Sigmoid colon (tissue), 4 donors: ENCODE measurements around the gene FOXRED1.

Source experiments
- EP300 ChIP-seq, 4 donors: sonication (generic); formaldehyde crosslinking; IDR thresholded peaks; one replicate each; pipeline ENCODE4 v1.6.1; 2017; ENCODE audit warnings: antibody characterized with exemption in 4 of 4
- POLR2A ChIP-seq, 2 donors: fragments of 450-650 bp; IDR thresholded peaks; one replicate each; pipeline ENCODE4 v1.6.1; 2016; ENCODE audit warnings: antibody characterized with exemption in 2 of 2, mild to moderate bottlenecking in 2 of 2, moderate library complexity in 2 of 2
- POLR2AphosphoS5 ChIP-seq, 4 donors: sonication (generic); formaldehyde crosslinking; IDR thresholded peaks; one replicate each; pipeline ENCODE4 v1.6.1; 2017; ENCODE audit warnings: antibody characterized with exemption in 4 of 4
- TF ChIP-seq, protein P1 (sequence below), 4 experiments: fragments of 450-650 bp in 3 of 4; fragments of 200-600 bp in 1 of 4; IDR thresholded peaks; one replicate each; pipeline ENCODE4 v1.5.1; 2016 to 2019; ENCODE audit warnings: antibody characterized with exemption in 4 of 4, mild to moderate bottlenecking in 3 of 4, moderate library complexity in 2 of 4

DNA sequence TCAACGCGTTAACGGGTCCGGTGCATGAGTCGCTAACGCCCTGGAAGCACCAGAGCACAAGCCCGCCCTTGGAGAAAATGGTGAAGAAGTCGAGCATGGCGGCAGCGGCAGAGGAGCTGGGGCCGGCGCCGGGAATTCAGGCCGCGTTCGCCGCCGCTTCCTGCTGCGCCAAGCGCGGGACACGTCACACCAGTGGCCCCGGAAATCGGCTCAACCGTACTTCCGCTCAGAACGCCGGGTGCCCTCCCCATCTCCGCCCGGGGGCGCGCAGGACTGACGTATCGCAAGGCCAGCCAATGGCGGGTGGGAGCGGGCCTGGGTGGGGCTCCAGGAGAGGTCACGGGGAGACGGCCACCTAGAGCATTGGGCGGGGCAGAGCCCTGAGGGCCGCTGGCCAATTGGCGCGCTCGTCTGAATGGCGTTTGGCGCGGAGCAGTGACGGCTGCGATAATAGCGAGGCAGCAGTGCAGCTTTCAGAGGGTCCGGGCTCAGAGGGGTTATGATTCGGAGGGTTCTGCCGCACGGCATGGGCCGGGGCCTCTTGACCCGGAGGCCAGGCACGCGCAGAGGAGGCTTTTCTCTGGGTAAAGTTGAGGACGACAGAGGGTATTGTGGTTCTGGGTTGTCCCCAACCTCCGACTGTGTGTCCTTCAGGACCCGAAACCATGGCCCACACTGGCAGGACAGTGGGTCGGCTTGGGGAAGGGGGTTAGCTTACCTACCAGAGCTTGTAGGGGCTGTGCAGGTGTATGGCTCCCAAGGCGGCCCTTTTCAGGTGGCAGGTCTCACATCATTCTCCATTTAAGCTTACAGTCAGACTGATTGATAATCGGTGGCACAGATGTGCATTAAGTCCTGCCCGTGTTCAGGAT, at the start of gene FOXRED1, which contains the start of gene SRPRA:
- TF ChIP-seq POLR2A (IDR thresholded peaks at IDR 0.05) = peak; percentile 70 to 75
- TF ChIP-seq, protein P1, sequence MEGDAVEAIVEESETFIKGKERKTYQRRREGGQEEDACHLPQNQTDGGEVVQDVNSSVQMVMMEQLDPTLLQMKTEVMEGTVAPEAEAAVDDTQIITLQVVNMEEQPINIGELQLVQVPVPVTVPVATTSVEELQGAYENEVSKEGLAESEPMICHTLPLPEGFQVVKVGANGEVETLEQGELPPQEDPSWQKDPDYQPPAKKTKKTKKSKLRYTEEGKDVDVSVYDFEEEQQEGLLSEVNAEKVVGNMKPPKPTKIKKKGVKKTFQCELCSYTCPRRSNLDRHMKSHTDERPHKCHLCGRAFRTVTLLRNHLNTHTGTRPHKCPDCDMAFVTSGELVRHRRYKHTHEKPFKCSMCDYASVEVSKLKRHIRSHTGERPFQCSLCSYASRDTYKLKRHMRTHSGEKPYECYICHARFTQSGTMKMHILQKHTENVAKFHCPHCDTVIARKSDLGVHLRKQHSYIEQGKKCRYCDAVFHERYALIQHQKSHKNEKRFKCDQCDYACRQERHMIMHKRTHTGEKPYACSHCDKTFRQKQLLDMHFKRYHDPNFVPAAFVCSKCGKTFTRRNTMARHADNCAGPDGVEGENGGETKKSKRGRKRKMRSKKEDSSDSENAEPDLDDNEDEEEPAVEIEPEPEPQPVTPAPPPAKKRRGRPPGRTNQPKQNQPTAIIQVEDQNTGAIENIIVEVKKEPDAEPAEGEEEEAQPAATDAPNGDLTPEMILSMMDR (IDR thresholded peaks at IDR 0.05) = no peak
- peak; percentile 89 to 96 (median 91) for TF ChIP-seq POLR2AphosphoS5 (IDR thresholded peaks at IDR 0.05)
- TF ChIP-seq EP300 (IDR thresholded peaks at IDR 0.05) = peak in 2 of 4 donors; percentile 75 to 79
